ENCODE results near the gene MAU2. TPM values are rescaled to one million over a fixed set of nuclear protein-coding genes. Genes with fewer than 3 reads are reported as not detected.

Gene MAU2
- total and polyA plus RNA-seq, 2 of the 13 experiments (the other 11 are each of a cell fraction or from before 2014, with no cell fraction given): 16.8 to 33.8 TPM

DNA sequence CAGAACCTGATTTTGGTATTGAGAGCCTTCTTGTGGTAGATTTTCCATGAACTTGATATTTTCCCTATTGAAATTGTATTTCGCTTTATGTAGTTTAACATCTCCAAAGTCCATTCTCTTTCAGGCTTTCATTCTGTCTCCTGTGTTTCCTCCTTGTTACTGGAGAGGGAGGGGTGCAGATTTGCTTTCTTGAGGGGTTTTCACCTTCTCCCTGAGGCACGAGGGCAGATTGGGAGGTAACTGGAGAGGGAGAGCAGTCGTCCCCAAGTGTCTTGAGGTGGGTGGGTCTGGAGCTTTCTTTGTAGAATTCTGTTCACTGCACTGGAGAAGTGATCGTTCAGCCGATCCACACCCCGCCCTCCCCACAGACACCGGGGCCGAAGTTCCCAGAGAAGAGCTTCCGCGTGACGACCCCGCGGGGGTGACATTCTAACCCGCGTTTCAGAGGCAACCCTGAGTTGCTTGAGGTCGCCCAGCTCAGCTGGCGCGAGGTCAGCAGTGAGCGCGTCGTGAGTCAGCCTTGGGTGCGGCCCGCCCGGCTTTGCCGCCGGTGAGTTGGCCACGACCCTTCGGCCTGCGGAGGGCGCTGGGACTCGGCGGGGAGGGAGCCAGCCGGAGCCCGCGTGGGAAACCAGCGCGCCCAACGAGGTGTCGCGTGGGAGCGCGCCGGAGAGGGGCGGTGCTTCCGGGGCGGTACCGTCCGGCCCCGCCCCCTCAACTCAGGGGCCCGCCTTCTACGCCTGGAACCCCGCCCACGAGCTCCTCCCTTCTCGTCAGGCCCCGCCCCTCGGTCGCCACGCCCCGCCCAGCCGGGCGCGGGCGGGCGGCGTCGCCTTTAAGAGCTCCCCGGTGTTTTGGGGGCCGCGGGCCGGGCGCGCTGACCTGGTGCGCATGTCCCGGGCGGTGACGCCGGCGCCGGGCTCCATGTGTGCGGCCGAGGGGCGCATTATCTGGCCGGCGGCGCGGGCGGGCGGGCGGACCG, 84.5 kb downstream of the MAU2 start, which contains the start of gene GATAD2A (continued):
- peak; percentile 68; the same call in 1 of the 2 replicates for TF ChIP-seq ZHX2 (IDR thresholded peaks at IDR 0.05; ENCODE audit: low read depth)
- TF ChIP-seq ZHX2 (CRISPR knock-in tag; IDR thresholded peaks at IDR 0.05; ENCODE audit: borderline replicate concordance): peak; percentile 95
- TF ChIP-seq NAIF1 (CRISPR knock-in tag; IDR thresholded peaks at IDR 0.05; ENCODE audit: borderline replicate concordance): peak; percentile 81; the same call in 1 of the 2 replicates
- TF ChIP-seq PHF20 (CRISPR knock-in tag; IDR thresholded peaks at IDR 0.05): peak; percentile 74
- TF ChIP-seq, protein P1, sequence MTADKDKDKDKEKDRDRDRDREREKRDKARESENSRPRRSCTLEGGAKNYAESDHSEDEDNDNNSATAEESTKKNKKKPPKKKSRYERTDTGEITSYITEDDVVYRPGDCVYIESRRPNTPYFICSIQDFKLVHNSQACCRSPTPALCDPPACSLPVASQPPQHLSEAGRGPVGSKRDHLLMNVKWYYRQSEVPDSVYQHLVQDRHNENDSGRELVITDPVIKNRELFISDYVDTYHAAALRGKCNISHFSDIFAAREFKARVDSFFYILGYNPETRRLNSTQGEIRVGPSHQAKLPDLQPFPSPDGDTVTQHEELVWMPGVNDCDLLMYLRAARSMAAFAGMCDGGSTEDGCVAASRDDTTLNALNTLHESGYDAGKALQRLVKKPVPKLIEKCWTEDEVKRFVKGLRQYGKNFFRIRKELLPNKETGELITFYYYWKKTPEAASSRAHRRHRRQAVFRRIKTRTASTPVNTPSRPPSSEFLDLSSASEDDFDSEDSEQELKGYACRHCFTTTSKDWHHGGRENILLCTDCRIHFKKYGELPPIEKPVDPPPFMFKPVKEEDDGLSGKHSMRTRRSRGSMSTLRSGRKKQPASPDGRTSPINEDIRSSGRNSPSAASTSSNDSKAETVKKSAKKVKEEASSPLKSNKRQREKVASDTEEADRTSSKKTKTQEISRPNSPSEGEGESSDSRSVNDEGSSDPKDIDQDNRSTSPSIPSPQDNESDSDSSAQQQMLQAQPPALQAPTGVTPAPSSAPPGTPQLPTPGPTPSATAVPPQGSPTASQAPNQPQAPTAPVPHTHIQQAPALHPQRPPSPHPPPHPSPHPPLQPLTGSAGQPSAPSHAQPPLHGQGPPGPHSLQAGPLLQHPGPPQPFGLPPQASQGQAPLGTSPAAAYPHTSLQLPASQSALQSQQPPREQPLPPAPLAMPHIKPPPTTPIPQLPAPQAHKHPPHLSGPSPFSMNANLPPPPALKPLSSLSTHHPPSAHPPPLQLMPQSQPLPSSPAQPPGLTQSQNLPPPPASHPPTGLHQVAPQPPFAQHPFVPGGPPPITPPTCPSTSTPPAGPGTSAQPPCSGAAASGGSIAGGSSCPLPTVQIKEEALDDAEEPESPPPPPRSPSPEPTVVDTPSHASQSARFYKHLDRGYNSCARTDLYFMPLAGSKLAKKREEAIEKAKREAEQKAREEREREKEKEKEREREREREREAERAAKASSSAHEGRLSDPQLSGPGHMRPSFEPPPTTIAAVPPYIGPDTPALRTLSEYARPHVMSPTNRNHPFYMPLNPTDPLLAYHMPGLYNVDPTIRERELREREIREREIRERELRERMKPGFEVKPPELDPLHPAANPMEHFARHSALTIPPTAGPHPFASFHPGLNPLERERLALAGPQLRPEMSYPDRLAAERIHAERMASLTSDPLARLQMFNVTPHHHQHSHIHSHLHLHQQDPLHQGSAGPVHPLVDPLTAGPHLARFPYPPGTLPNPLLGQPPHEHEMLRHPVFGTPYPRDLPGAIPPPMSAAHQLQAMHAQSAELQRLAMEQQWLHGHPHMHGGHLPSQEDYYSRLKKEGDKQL (CRISPR knock-in tag; IDR thresholded peaks at IDR 0.05; ENCODE audit: low read depth): peak; percentile 48; the same call in 1 of the 2 replicates
- TF ChIP-seq, protein P2, sequence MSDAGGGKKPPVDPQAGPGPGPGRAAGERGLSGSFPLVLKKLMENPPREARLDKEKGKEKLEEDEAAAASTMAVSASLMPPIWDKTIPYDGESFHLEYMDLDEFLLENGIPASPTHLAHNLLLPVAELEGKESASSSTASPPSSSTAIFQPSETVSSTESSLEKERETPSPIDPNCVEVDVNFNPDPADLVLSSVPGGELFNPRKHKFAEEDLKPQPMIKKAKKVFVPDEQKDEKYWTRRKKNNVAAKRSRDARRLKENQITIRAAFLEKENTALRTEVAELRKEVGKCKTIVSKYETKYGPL (CRISPR knock-in tag; IDR thresholded peaks at IDR 0.05): peak; percentile 86; the same call in 1 of the 2 replicates
- no peak for TF ChIP-seq ZNF577 (CRISPR knock-in tag; IDR thresholded peaks at IDR 0.05; ENCODE audit: borderline replicate concordance, low read depth)
- TF ChIP-seq CREM (IDR thresholded peaks at IDR 0.05): no peak
- TF ChIP-seq CREM (CRISPR knock-in tag; IDR thresholded peaks at IDR 0.05): no peak
- peak; percentile 96 for TF ChIP-seq ZNF280B (CRISPR knock-in tag; IDR thresholded peaks at IDR 0.05; ENCODE audit: borderline replicate concordance)
- peak; percentile 59 for TF ChIP-seq ZNF629 (CRISPR knock-in tag; conservative IDR thresholded peaks at IDR 0.05)

All from HepG2 (cell line).